ENCODE data around the gene RGS3.

RGS3 gene

GRCh38 chr9:113533335-113534225, 70.1 kb downstream of the RGS3 start:
- DNase-seq (ENCODE audit: low read depth): no peak
- H3K4me3 ChIP-seq (ENCODE audit: low read length): no peak overlapping the region
- no peak for TF ChIP-seq CTCF (conservative IDR thresholded peaks at IDR 0.05; ENCODE audit: low read depth, low read length)

- DNase-seq (ENCODE audit: low read depth): no peak
- H3K4me3 ChIP-seq (ENCODE audit: low read length): no peak overlapping the region
- TF ChIP-seq CTCF (conservative IDR thresholded peaks at IDR 0.05; ENCODE audit: low read depth, low read length): no peak
Measured at GRCh38 chr9:113535756-113536155, 72.2 kb downstream of the RGS3 start.

GRCh38 chr9:113536166-113536482, 72.6 kb downstream of the RGS3 start:
- H3K4me3 ChIP-seq (ENCODE audit: low read length): no peak overlapping the region
- TF ChIP-seq CTCF (conservative IDR thresholded peaks at IDR 0.05; ENCODE audit: low read depth, low read length): no peak
- DNase-seq (ENCODE audit: low read depth): no peak

- no peak for TF ChIP-seq CTCF (conservative IDR thresholded peaks at IDR 0.05; ENCODE audit: low read depth, low read length)
- no peak overlapping the region for H3K4me3 ChIP-seq (ENCODE audit: low read length)
- DNase-seq (ENCODE audit: low read depth): no peak
Measured at GRCh38 chr9:113536483-113537228, 73.1 kb downstream of the RGS3 start.

- TF ChIP-seq CTCF (conservative IDR thresholded peaks at IDR 0.05; ENCODE audit: low read depth, low read length): no peak
- no peak for DNase-seq (ENCODE audit: low read depth)
- H3K4me3 ChIP-seq (ENCODE audit: low read length): no peak overlapping the region
Measured at GRCh38 chr9:113537229-113537810, 73.8 kb downstream of the RGS3 start.

- TF ChIP-seq CTCF (conservative IDR thresholded peaks at IDR 0.05; ENCODE audit: low read depth, low read length): no peak
- no peak for DNase-seq (ENCODE audit: low read depth)
- H3K4me3 ChIP-seq (ENCODE audit: low read length): no peak overlapping the region
Measured at GRCh38 chr9:113538131-113538530, 74.6 kb downstream of the RGS3 start.

All from retinal pigment epithelial cell (primary cell).